Loucy (cell line): ENCODE results near the gene CDCA3.

Experiments used
- H2AFZ ChIP-seq: fragments of 200-600 bp; sonication (generic); 2 replicates; pipeline ENCODE4 v1.6.0; 2016; ENCODE audit warnings: antibody characterized with exemption, mild to moderate bottlenecking, low read length, moderate library complexity
- H3F3A ChIP-seq: fragments of 200-600 bp; 2 replicates; pipeline ENCODE4 v1.6.0; 2016; ENCODE audit warnings: antibody characterized with exemption, low read depth, mild to moderate bottlenecking
- H3K27me3 ChIP-seq: fragments of 200-600 bp; sonication (generic); 2 replicates; pipeline ENCODE4 v1.6.1; 2014; ENCODE audit warnings: low read length, mild to moderate bottlenecking; ENCODE audit not compliant: insufficient read depth, poor library complexity, severe bottlenecking
- H3K36me3 ChIP-seq: fragments of 200-600 bp; sonication (generic); 2 replicates; pipeline ENCODE4 v1.6.1; 2016; ENCODE audit warnings: low read length; ENCODE audit not compliant: insufficient read depth
- H3K4me1 ChIP-seq: fragments of 200-600 bp; sonication (generic); 2 replicates; pipeline ENCODE4 v1.5.1; 2014; ENCODE audit warnings: low read length, mild to moderate bottlenecking; ENCODE audit not compliant: insufficient read depth, poor library complexity, severe bottlenecking
- H3K4me2 ChIP-seq: fragments of 200-600 bp; sonication (generic); 2 replicates; pipeline ENCODE4 v1.6.0; 2014; ENCODE audit warnings: antibody characterized with exemption, low read length, low read depth, mild to moderate bottlenecking; ENCODE audit not compliant: poor library complexity, severe bottlenecking
- H3K4me3 ChIP-seq: fragments of 200-600 bp; sonication (generic); 2 replicates; pipeline ENCODE4 v1.5.1; 2014; ENCODE audit warnings: low read length, mild to moderate bottlenecking, mixed read lengths; ENCODE audit not compliant: poor library complexity, severe bottlenecking
- H3K79me2 ChIP-seq: fragments of 200-600 bp; sonication (generic); 2 replicates; pipeline ENCODE4 v1.6.1; 2014; ENCODE audit warnings: low read length; ENCODE audit not compliant: insufficient read depth
- H3K9ac ChIP-seq: fragments of 200-600 bp; sonication (generic); 2 replicates; pipeline ENCODE4 v1.6.0; 2014; ENCODE audit warnings: mild to moderate bottlenecking, low read depth, low read length, moderate library complexity; ENCODE audit not compliant: poor library complexity, severe bottlenecking
- H3K9me2 ChIP-seq: fragments of 200-600 bp; sonication (generic); replicated peaks from 2 replicates; pipeline ENCODE4 v1.6.1; 2016; ENCODE audit warnings: low read depth, low read length, mixed read lengths
- H3K9me3 ChIP-seq: fragments of 200-600 bp; sonication (generic); 2 replicates; pipeline ENCODE4 v1.6.1; 2014; ENCODE audit warnings: mild to moderate bottlenecking, antibody characterized with exemption, low read length, low read depth; ENCODE audit not compliant: insufficient read depth
- H4K20me1 ChIP-seq: fragments of 200-600 bp; sonication (generic); 2 replicates; pipeline ENCODE4 v1.6.0; 2014; ENCODE audit warnings: antibody characterized with exemption, low read length, mild to moderate bottlenecking; ENCODE audit not compliant: insufficient read depth, poor library complexity, severe bottlenecking
- EZH2phosphoT487 ChIP-seq: fragments of 200-600 bp; IDR thresholded peaks from 2 replicates; pipeline ENCODE4 v1.6.1; 2018; ENCODE audit warnings: antibody characterized with exemption, mild to moderate bottlenecking, moderate library complexity, borderline replicate concordance
- TF ChIP-seq, protein P1 (sequence below): fragments of 200-600 bp; sonication (generic); conservative IDR thresholded peaks from 2 replicates; pipeline ENCODE4 v1.5.1; 2014; ENCODE audit warnings: mild to moderate bottlenecking, antibody characterized with exemption, low read length

Gene CDCA3

DNA sequence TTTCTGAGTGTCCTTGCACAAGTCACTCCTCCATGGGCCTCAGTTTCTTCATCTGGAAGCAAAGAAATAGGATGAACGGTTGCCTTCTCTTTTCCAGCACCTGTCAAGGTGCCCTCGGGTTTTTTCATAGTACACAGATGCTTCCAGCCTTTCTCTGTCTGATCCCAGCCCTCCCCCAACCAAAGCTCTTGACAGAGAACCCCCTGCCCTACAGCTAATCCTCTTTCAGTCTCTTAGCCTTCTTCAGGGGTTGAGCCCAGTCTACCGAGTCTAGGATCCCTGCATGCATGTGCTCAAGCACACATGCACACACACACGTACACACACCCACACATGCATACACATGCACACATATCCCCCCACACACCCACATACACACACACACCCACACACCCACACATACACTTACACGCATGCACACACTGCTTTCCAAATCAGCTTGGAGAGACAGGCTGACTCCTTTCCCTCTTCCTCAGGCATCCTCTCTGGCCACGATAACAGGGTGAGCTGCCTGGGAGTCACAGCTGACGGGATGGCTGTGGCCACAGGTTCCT is 4.7 kb downstream of the CDCA3 start:
- H3K9me3 ChIP-seq, result no peaks in the 10 kb centered on the region
- H3K9ac ChIP-seq, result no peak overlapping the region
- TF ChIP-seq, protein P1, sequence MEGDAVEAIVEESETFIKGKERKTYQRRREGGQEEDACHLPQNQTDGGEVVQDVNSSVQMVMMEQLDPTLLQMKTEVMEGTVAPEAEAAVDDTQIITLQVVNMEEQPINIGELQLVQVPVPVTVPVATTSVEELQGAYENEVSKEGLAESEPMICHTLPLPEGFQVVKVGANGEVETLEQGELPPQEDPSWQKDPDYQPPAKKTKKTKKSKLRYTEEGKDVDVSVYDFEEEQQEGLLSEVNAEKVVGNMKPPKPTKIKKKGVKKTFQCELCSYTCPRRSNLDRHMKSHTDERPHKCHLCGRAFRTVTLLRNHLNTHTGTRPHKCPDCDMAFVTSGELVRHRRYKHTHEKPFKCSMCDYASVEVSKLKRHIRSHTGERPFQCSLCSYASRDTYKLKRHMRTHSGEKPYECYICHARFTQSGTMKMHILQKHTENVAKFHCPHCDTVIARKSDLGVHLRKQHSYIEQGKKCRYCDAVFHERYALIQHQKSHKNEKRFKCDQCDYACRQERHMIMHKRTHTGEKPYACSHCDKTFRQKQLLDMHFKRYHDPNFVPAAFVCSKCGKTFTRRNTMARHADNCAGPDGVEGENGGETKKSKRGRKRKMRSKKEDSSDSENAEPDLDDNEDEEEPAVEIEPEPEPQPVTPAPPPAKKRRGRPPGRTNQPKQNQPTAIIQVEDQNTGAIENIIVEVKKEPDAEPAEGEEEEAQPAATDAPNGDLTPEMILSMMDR, result no peak
- no peak for TF ChIP-seq EZH2phosphoT487
- peaks cover 1% of the 10 kb centered on the region for H3F3A ChIP-seq
- H3K27me3 ChIP-seq, result no peaks in the 10 kb centered on the region
- no peak overlapping the region for H2AFZ ChIP-seq
- peaks cover 31% of the 10 kb centered on the region for H3K4me1 ChIP-seq
- no peak overlapping the region for H3K4me3 ChIP-seq
- H3K9me2 ChIP-seq, result no peaks in the 10 kb centered on the region
- peaks cover 36% of the 10 kb centered on the region; the same call in 1 of the 2 replicates for H3K36me3 ChIP-seq
- peaks cover 4% of the 10 kb centered on the region for H4K20me1 ChIP-seq
- no peak overlapping the region for H3K4me2 ChIP-seq
- peaks cover 39% of the 10 kb centered on the region for H3K79me2 ChIP-seq

DNA sequence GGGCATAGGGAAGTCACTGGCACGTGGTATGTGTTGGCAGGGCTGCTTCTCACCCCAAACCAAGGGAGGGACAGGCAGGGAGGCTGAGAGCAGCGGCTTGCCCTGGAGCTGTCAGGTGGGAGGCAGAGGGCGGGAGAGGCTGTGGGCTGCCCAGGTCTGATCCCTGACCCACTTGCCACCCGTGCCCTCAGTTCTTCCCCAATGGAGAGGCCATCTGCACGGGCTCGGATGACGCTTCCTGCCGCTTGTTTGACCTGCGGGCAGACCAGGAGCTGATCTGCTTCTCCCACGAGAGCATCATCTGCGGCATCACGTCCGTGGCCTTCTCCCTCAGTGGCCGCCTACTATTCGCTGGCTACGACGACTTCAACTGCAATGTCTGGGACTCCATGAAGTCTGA is 5.7 kb downstream of the CDCA3 start:
- Histone ChIP-seq H4K20me1 (no peaks in the 10 kb centered on the region), H3F3A (no peaks in the 10 kb centered on the region), H3K27me3 (no peaks in the 10 kb centered on the region), H3K4me1 (peaks cover 26% of the 10 kb centered on the region), H3K4me2 (no peak overlapping the region), H3K9ac (no peak overlapping the region), H3K79me2 (peaks cover 33% of the 10 kb centered on the region), H3K4me3 (no peak overlapping the region), H3K9me3 (no peaks in the 10 kb centered on the region), H3K36me3 (peaks cover 36% of the 10 kb centered on the region; the same call in 1 of the 2 replicates), H2AFZ (no peak overlapping the region), H3K9me2 (no peaks in the 10 kb centered on the region)
- TF ChIP-seq EZH2phosphoT487, result no peak
- TF ChIP-seq, protein P1, result no peak

DNA sequence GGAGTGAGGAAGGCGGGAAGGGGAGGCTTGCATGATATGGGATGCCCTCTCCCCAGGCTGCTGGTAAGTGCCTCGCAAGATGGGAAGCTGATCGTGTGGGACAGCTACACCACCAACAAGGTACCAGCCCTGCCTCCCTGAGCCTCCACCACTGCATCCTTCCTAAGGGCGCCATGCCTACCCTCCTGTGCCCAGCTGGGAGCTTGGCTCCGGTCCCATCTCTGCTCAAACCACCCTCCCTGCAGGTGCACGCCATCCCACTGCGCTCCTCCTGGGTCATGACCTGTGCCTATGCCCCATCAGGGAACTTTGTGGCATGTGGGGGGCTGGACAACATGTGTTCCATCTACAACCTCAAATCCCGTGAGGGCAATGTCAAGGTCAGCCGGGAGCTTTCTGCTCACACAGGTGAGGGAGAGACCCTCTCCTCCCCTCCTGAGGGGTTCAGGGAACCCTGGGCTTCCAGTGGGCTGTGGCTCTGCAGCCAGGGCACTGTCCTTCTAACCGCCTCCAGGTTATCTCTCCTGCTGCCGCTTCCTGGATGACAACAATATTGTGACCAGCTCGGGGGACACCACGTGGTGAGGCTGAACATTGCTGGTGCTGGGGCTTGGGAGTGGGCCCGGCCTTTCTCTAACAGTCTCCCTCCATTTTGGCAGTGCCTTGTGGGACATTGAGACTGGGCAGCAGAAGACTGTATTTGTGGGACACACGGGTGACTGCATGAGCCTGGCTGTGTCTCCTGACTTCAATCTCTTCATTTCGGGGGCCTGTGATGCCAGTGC is 7.8 kb downstream of the CDCA3 start:
- H3K36me3 ChIP-seq, result peaks cover 30% of the 10 kb centered on the region; the same call in 1 of the 2 replicates
- TF ChIP-seq EZH2phosphoT487, result no peak
- TF ChIP-seq, protein P1, result no peak
- no peaks in the 10 kb centered on the region for H3F3A ChIP-seq
- H3K4me1 ChIP-seq, result peaks cover 6% of the 10 kb centered on the region
- peaks cover 12% of the 10 kb centered on the region; the same call in 1 of the 2 replicates for H3K79me2 ChIP-seq
- H3K4me3 ChIP-seq, result no peak overlapping the region
- H4K20me1 ChIP-seq, result no peaks in the 10 kb centered on the region
- no peak overlapping the region for H3K9ac ChIP-seq
- no peaks in the 10 kb centered on the region for H3K9me2 ChIP-seq
- no peaks in the 10 kb centered on the region for H3K27me3 ChIP-seq
- H2AFZ ChIP-seq, result no peak overlapping the region
- H3K9me3 ChIP-seq, result no peaks in the 10 kb centered on the region
- no peak overlapping the region for H3K4me2 ChIP-seq
